Activated T-helper 9 cell treated with anti-CD3 and anti-CD28 coated beads, Interleukin-2, amount 50 U/mL, for 16 hours (primary cell): Measurements from ENCODE around the gene MYZAP.
A peak's percentile ranks its signal among the peaks of the same experiment; 100 is the strongest.

ENCODE experiments used
- DNase-seq: peaks from one replicate; pipeline ENCODE4 v3.0.0-alpha.2; 2020; ENCODE audit warnings: low read depth

Gene MYZAP

GRCh38 chr15:57591822-57592367 is at the start of gene MYZAP:
Gene MYZAP, plus strand, starts transcription at chr15:57591904. Its CDS starts 131 bp downstream, at chr15:57592035.
- DNase-seq: peak; percentile 10

GRCh38 chr15:57542505-57542817 is 49.2 kb upstream of the MYZAP start:
- no peak for DNase-seq

GRCh38 chr15:57544848-57545480 is 46.7 kb upstream of the MYZAP start:
- DNase-seq: no peak

- no peak for DNase-seq
Measured at GRCh38 chr15:57545995-57546394, 45.7 kb upstream of the MYZAP start.

GRCh38 chr15:57547243-57547755 is 44.4 kb upstream of the MYZAP start:
- DNase-seq: no peak

GRCh38 chr15:57548351-57548750 is 43.4 kb upstream of the MYZAP start:
- no peak for DNase-seq

- no peak for DNase-seq
Measured at GRCh38 chr15:57548835-57549234, 42.9 kb upstream of the MYZAP start.

GRCh38 chr15:57549935-57550334 is 41.8 kb upstream of the MYZAP start:
- DNase-seq: no peak

GRCh38 chr15:57550640-57551039 is 41.1 kb upstream of the MYZAP start:
- no peak for DNase-seq

GRCh38 chr15:57551715-57552677 is 39.7 kb upstream of the MYZAP start:
- DNase-seq: no peak

GRCh38 chr15:57552678-57553334 is 38.9 kb upstream of the MYZAP start:
- DNase-seq: no peak

GRCh38 chr15:57553526-57553925 is 38.2 kb upstream of the MYZAP start:
- no peak for DNase-seq

GRCh38 chr15:57554063-57554811 is 37.5 kb upstream of the MYZAP start:
- no peak for DNase-seq

GRCh38 chr15:57554812-57555179 is 36.9 kb upstream of the MYZAP start:
- no peak for DNase-seq

- DNase-seq: no peak
Measured at GRCh38 chr15:57555270-57555669, 36.4 kb upstream of the MYZAP start.

- DNase-seq: no peak
Measured at GRCh38 chr15:57556040-57556439, 35.7 kb upstream of the MYZAP start.

- DNase-seq: no peak
Measured at GRCh38 chr15:57557267-57557666, 34.4 kb upstream of the MYZAP start.

- DNase-seq: no peak
Measured at GRCh38 chr15:57557810-57558209, 33.9 kb upstream of the MYZAP start.

- peak; percentile 53 for DNase-seq
Measured at GRCh38 chr15:57559875-57560274, 31.8 kb upstream of the MYZAP start.

- DNase-seq: peak; percentile 34
Measured at GRCh38 chr15:57561041-57561711, 30.5 kb upstream of the MYZAP start.

- DNase-seq: no peak
Measured at GRCh38 chr15:57562196-57562769, 29.4 kb upstream of the MYZAP start.
